GM23248 (cell line): ENCODE results near the gene UGT1A4. TPM values are rescaled to one million over a fixed set of nuclear protein-coding genes. Genes with fewer than 3 reads are reported as not detected.

Experiments used
- DNase-seq: peaks from one replicate; pipeline ENCODE4 v3.0.0-alpha.2; 2015
- H2AFZ ChIP-seq: fragments of 200-600 bp; sonication (generic); 2 replicates; pipeline ENCODE4 v1.6.1; 2016; ENCODE audit warnings: antibody characterized with exemption
- H3F3A ChIP-seq: fragments of 200-600 bp; sonication (generic); 2 replicates; pipeline ENCODE4 v1.6.1; 2016; ENCODE audit warnings: mild to moderate bottlenecking, antibody characterized with exemption, mixed run types; ENCODE audit not compliant: insufficient read depth
- H3K27ac ChIP-seq: fragments of 200-600 bp; sonication (generic); 2 replicates; pipeline ENCODE4 v1.5.1; 2016; ENCODE audit warnings: mild to moderate bottlenecking
- H3K27me3 ChIP-seq: fragments of 200-600 bp; sonication (generic); replicated peaks from 2 replicates; pipeline ENCODE4 v1.6.1; 2016; ENCODE audit warnings: mild to moderate bottlenecking; ENCODE audit not compliant: insufficient read depth
- H3K36me3 ChIP-seq: fragments of 200-600 bp; sonication (generic); 2 replicates; pipeline ENCODE4 v1.6.1; 2016; ENCODE audit warnings: low read depth, mild to moderate bottlenecking
- H3K4me1 ChIP-seq: fragments of 200-600 bp; sonication (generic); 2 replicates; pipeline ENCODE4 v1.6.1; 2016; ENCODE audit warnings: mild to moderate bottlenecking; ENCODE audit not compliant: insufficient read depth
- H3K4me2 ChIP-seq: fragments of 200-600 bp; sonication (generic); one replicate; pipeline ENCODE4 v1.6.1; 2016; ENCODE audit warnings: mild to moderate bottlenecking; ENCODE audit not compliant: unreplicated experiment
- H3K4me3 ChIP-seq: fragments of 200-600 bp; sonication (generic); 2 replicates; pipeline ENCODE4 v1.5.1; 2016; ENCODE audit warnings: mild to moderate bottlenecking
- H3K79me2 ChIP-seq: fragments of 200-600 bp; sonication (generic); 2 replicates; pipeline ENCODE4 v1.6.1; 2016; ENCODE audit warnings: mild to moderate bottlenecking; ENCODE audit not compliant: insufficient read depth
- H3K9ac ChIP-seq: fragments of 200-600 bp; sonication (generic); 2 replicates; pipeline ENCODE4 v1.6.1; 2016; ENCODE audit warnings: mild to moderate bottlenecking
- H3K9me2 ChIP-seq: fragments of 200-600 bp; sonication (generic); 2 replicates; pipeline ENCODE4 v1.6.1; 2016; ENCODE audit warnings: mixed run types, mild to moderate bottlenecking, moderate library complexity; ENCODE audit not compliant: insufficient read depth
- H3K9me3 ChIP-seq: fragments of 200-600 bp; sonication (generic); one replicate; pipeline ENCODE4 v1.6.1; 2017; ENCODE audit warnings: low read depth
- H4K20me1 ChIP-seq: fragments of 200-600 bp; sonication (generic); 2 replicates; pipeline ENCODE4 v1.6.0; 2016; ENCODE audit not compliant: insufficient read depth
- EZH2 ChIP-seq: fragments of 200-600 bp; sonication (generic); IDR thresholded peaks from 2 replicates; pipeline ENCODE4 v1.6.1; 2018; ENCODE audit warnings: antibody characterized with exemption, mild to moderate bottlenecking; ENCODE audit not compliant: insufficient read depth, poor library complexity, severe bottlenecking
- EZH2phosphoT487 ChIP-seq: fragments of 200-600 bp; sonication (generic); IDR thresholded peaks from 2 replicates; pipeline ENCODE4 v1.6.1; 2018; ENCODE audit warnings: antibody characterized with exemption, moderate library complexity, mild to moderate bottlenecking, low read depth; ENCODE audit not compliant: insufficient read depth
- WGBS, 2 experiments: methylation state at CpG; one replicate each; pipeline ENCODE4 v1.1.6; 2015 to 2017; ENCODE audit warnings: low lambda C conversion rate in 2 of 2, low coverage in 1 of 2; ENCODE audit errors: missing lambda C conversion rate in 2 of 2; 5-methylcytosine and 5-hydroxymethylcytosine counted together
- in situ Hi-C: fragments of 300-500 bp; cut with MboI; formaldehyde crosslinking; loops from 2 replicates; pipeline ENCODE4 v1.15.0; 2020
- polyA plus RNA-seq: library from polyadenylated mRNA; unstranded; fragments of >200 nt; fragmentation: Nextera tagmentation; extraction: Ambion mirVana; gene quantifications from 2 replicates; pipeline ENCODE4 v1.2.1, GENCODE V29; 2016
- total RNA-seq: library from RNA; depleted of rRNA; stranded (reverse); fragments of >200 nt; shearing (Covaris generic); gene quantifications from 2 replicates; pipeline ENCODE4 v1.2.3, GENCODE V29; 2014; rRNA removed

Gene UGT1A4
- total RNA-seq (not detected in 2 replicates), polyA plus RNA-seq (not detected in 2 replicates)

GRCh38 chr2:233718552-233718951 is at the start of gene UGT1A4:
Gene UGT1A4 (plus strand): TSS chr2:233718736. CDS start chr2:233718821, 85 bp downstream.
- Histone ChIP-seq H4K20me1 (no peaks in the 10 kb centered on the region), H3K36me3 (no peaks in the 10 kb centered on the region), H3K4me1 (no peaks in the 10 kb centered on the region), H3K9me3 (no peaks in the 10 kb centered on the region), H3K4me3 (no peak within 1 kb of the TSS), H3K79me2 (no peaks in the 10 kb centered on the region), H2AFZ (no peak within 1 kb of the TSS), H3K27me3 (peaks cover 45% of the 10 kb centered on the region), H3F3A (no peaks in the 10 kb centered on the region), H3K9ac (no peak within 1 kb of the TSS), H3K9me2 (no peaks in the 10 kb centered on the region), H3K4me2 (no peak within 1 kb of the TSS), H3K27ac (no peak within 1 kb of the TSS)
- TF ChIP-seq EZH2 (no peak), EZH2phosphoT487 (no peak)
- whole genome bisulfite sequencing, 2 experiments: 52 to 58% methylated on average over 7 of the region's 7 CpGs
- no peak for DNase-seq
- in situ Hi-C loops: loop anchor here (10.0 kb wide), 1 partner anchor 264 kb away; no protein-coding TSS in a partner anchor

GRCh38 chr2:233671290-233672161 is 47.0 kb upstream of the UGT1A4 start, which contains the start of gene UGT1A9:
Gene UGT1A9 (plus strand): TSS chr2:233671898. CDS start chr2:233671935, 37 bp downstream.
- Histone ChIP-seq H3K79me2 (no peaks in the 10 kb centered on the region), H3K4me1 (no peaks in the 10 kb centered on the region), H3K9me3 (no peaks in the 10 kb centered on the region), H3F3A (no peaks in the 10 kb centered on the region), H2AFZ (no peak within 1 kb of the TSS), H4K20me1 (no peaks in the 10 kb centered on the region), H3K9me2 (no peaks in the 10 kb centered on the region), H3K27ac (no peak within 1 kb of the TSS), H3K27me3 (no peaks in the 10 kb centered on the region; the same call in 1 of the 2 replicates), H3K36me3 (no peaks in the 10 kb centered on the region), H3K4me2 (no peak within 1 kb of the TSS), H3K4me3 (no peak within 1 kb of the TSS), H3K9ac (no peak within 1 kb of the TSS)
- no peak for TF ChIP-seq EZH2
- no peak for TF ChIP-seq EZH2phosphoT487
- in situ Hi-C loops: no loop called here
- DNase-seq: no peak
- WGBS, 2 experiments: 29 to 35% methylated on average over 5 of the region's 5 CpGs

GRCh38 chr2:233672886-233673285 is 45.6 kb upstream of the UGT1A4 start:
- Histone ChIP-seq H3K9ac (no peak overlapping the region), H3K4me2 (no peak overlapping the region), H3K9me3 (no peaks in the 10 kb centered on the region), H2AFZ (no peak overlapping the region), H3K4me3 (no peak overlapping the region), H3K36me3 (no peaks in the 10 kb centered on the region), H4K20me1 (no peaks in the 10 kb centered on the region), H3F3A (no peaks in the 10 kb centered on the region), H3K79me2 (no peaks in the 10 kb centered on the region), H3K9me2 (no peaks in the 10 kb centered on the region), H3K27ac (no peak overlapping the region), H3K4me1 (no peaks in the 10 kb centered on the region), H3K27me3 (no peaks in the 10 kb centered on the region; the same call in 1 of the 2 replicates)
- TF ChIP-seq EZH2: no peak
- TF ChIP-seq EZH2phosphoT487: no peak
- no peak for DNase-seq
- WGBS, 2 experiments: 70 to 75% methylated on average over 3 of the region's 3 CpGs
- in situ Hi-C loops: no loop called here

GRCh38 chr2:233673896-233674295 is 44.6 kb upstream of the UGT1A4 start:
- Histone ChIP-seq H3K36me3 (no peaks in the 10 kb centered on the region), H3K9ac (no peak overlapping the region), H3F3A (no peaks in the 10 kb centered on the region), H3K4me3 (no peak overlapping the region), H3K4me2 (no peak overlapping the region), H4K20me1 (no peaks in the 10 kb centered on the region), H3K4me1 (no peaks in the 10 kb centered on the region), H3K9me2 (no peaks in the 10 kb centered on the region), H3K9me3 (no peaks in the 10 kb centered on the region), H2AFZ (no peak overlapping the region), H3K27me3 (no peaks in the 10 kb centered on the region; the same call in 1 of the 2 replicates), H3K27ac (no peak overlapping the region), H3K79me2 (no peaks in the 10 kb centered on the region)
- TF ChIP-seq EZH2phosphoT487: no peak
- no peak for TF ChIP-seq EZH2
- in situ Hi-C loops: no loop called here
- DNase-seq: no peak
